PFSK-1 (cell line): ENCODE results near the gene EIF4A3.

Source experiments
- FOXP2 ChIP-seq: optimal IDR thresholded peaks from 2 replicates; pipeline ENCODE3; 2011; ENCODE audit warnings: borderline replicate concordance, control low read depth, inconsistent platforms; ENCODE audit not compliant: insufficient read depth; ENCODE audit errors: extremely low read length, extremely low read depth
- POLR2AphosphoS5 ChIP-seq: IDR thresholded peaks from 2 replicates; pipeline ENCODE4 v1.6.1; 2012; ENCODE audit warnings: low read depth, mild to moderate bottlenecking, control low read depth, low read length, moderate library complexity
- SIN3A ChIP-seq: IDR thresholded peaks from 2 replicates; pipeline ENCODE4 v1.6.1; 2012; ENCODE audit warnings: mild to moderate bottlenecking, low read length, moderate library complexity, borderline replicate concordance; ENCODE audit not compliant: insufficient read depth
- TAF1 ChIP-seq: IDR thresholded peaks from 2 replicates; pipeline ENCODE4 v1.6.1; 2012; ENCODE audit warnings: low read length, control low read depth, borderline replicate concordance; ENCODE audit not compliant: insufficient read depth
- TF ChIP-seq, protein P1 (sequence below), 2 experiments: IDR thresholded peaks; 2 replicates each; pipeline versions ENCODE4 v1.6.1 to v1.8.0; 2011 to 2012; ENCODE audit warnings: low read depth in 2 of 2, low read length in 2 of 2, control low read depth in 1 of 2, inconsistent platforms in 1 of 2, mild to moderate bottlenecking in 1 of 2, moderate library complexity in 1 of 2; ENCODE audit not compliant: insufficient read depth in 1 of 2

GRCh38 chr17:80114758-80115157, 32.2 kb downstream of the EIF4A3 start:
- TF ChIP-seq TAF1 (no peak), POLR2AphosphoS5 (no peak), SIN3A (no peak), FOXP2 (no peak)
- TF ChIP-seq, protein P1, sequence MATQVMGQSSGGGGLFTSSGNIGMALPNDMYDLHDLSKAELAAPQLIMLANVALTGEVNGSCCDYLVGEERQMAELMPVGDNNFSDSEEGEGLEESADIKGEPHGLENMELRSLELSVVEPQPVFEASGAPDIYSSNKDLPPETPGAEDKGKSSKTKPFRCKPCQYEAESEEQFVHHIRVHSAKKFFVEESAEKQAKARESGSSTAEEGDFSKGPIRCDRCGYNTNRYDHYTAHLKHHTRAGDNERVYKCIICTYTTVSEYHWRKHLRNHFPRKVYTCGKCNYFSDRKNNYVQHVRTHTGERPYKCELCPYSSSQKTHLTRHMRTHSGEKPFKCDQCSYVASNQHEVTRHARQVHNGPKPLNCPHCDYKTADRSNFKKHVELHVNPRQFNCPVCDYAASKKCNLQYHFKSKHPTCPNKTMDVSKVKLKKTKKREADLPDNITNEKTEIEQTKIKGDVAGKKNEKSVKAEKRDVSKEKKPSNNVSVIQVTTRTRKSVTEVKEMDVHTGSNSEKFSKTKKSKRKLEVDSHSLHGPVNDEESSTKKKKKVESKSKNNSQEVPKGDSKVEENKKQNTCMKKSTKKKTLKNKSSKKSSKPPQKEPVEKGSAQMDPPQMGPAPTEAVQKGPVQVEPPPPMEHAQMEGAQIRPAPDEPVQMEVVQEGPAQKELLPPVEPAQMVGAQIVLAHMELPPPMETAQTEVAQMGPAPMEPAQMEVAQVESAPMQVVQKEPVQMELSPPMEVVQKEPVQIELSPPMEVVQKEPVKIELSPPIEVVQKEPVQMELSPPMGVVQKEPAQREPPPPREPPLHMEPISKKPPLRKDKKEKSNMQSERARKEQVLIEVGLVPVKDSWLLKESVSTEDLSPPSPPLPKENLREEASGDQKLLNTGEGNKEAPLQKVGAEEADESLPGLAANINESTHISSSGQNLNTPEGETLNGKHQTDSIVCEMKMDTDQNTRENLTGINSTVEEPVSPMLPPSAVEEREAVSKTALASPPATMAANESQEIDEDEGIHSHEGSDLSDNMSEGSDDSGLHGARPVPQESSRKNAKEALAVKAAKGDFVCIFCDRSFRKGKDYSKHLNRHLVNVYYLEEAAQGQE (IDR thresholded peaks at IDR 0.05; ENCODE audit: insufficient read depth in 1 of 2, low read depth in 2 of 2, low read length in 2 of 2) = no peak
